Esophagus squamous epithelium (tissue), 5 donors: Measurements from ENCODE around the gene ERAS. TPM values are rescaled to one million over a fixed set of nuclear protein-coding genes. Genes with fewer than 3 reads are reported as not detected.

ENCODE experiments used
- DNase-seq: peaks from one replicate; lab custom pipeline; 2025; lab: John Stamatoyannopoulos, UW
- H3K27ac ChIP-seq, 4 donors: fragments of 200-600 bp; sonication (generic); one replicate each; pipeline ENCODE4 v1.5.1; 2016 to 2019; ENCODE audit warnings: mild to moderate bottlenecking in 1 of 4
- H3K27me3 ChIP-seq, 4 donors: fragments of 200-600 bp; sonication (generic); 1 replicate in 3 of 4; 2 replicates in 1 of 4; pipeline versions ENCODE4 v1.5.1 to v1.6.0; 2017 to 2021; ENCODE audit warnings: antibody characterized with exemption in 1 of 4
- H3K36me3 ChIP-seq, 3 donors: fragments of 200-600 bp; sonication (generic); one replicate each; pipeline ENCODE4 v1.5.1; 2016 to 2019
- H3K4me1 ChIP-seq, 3 donors: fragments of 200-600 bp; sonication (generic); one replicate each; pipeline ENCODE4 v1.5.1; 2017 to 2019
- H3K4me3 ChIP-seq, 4 donors: fragments of 200-600 bp; sonication (generic); 1 replicate in 3 of 4; 2 replicates in 1 of 4; pipeline ENCODE4 v1.5.1; 2016 to 2019; ENCODE audit warnings: mild to moderate bottlenecking in 2 of 4, moderate library complexity in 1 of 4
- H3K9me3 ChIP-seq, 3 donors: fragments of 200-600 bp; sonication (generic); one replicate each; pipeline ENCODE4 v1.5.1; 2016 to 2019
- CTCF ChIP-seq, 6 experiments: fragments of 450-650 bp in 4 of 6; fragments of 200-600 bp in 2 of 6; sonication (generic) in 2 of 6; IDR thresholded peaks; one replicate each; pipeline ENCODE4 v1.5.1; 2016 to 2019; ENCODE audit warnings: antibody characterized with exemption in 6 of 6, mild to moderate bottlenecking in 4 of 6, moderate library complexity in 4 of 6
- POLR2A ChIP-seq, 4 donors: fragments of 450-650 bp; IDR thresholded peaks; one replicate each; pipeline ENCODE4 v1.6.1; 2017; ENCODE audit warnings: antibody characterized with exemption in 4 of 4, mild to moderate bottlenecking in 4 of 4, moderate library complexity in 3 of 4
- WGBS, 2 donors: methylation state at CpG; one replicate each; pipeline ENCODE4 v1.1.5; 2018; 5-methylcytosine and 5-hydroxymethylcytosine counted together
- intact Hi-C: fragments of 100-400 bp; cut with DNase I; formaldehyde crosslinking; loops from one replicate; pipeline ENCODE4 v1.15.0; 2022
- total RNA-seq, 4 donors: library from RNA; depleted of rRNA; stranded (reverse); fragments of >200 nt; gene quantifications; one replicate each; pipeline ENCODE4 v1.1.0, GENCODE V29; 2016
- donor health status: DM: yes; HTN: yes; CAD: no.

ERAS gene
- total RNA-seq, 4 donors from 2014 or later, result not detected

GRCh38 chrX:48802905-48803200, 23.5 kb upstream of the ERAS start:
- Histone ChIP-seq H3K9me3 (no peaks in the 10 kb centered on the region), H3K36me3 (peaks cover 0 to 22% (median 0%) of the 10 kb centered on the region in 3 donors), H3K4me3 (peak overlapping the region; percentile 38 to 69 (median 52)), H3K27me3 (no peaks in the 10 kb centered on the region), H3K27ac (peak overlapping the region; percentile 92 to 98 (median 96)), H3K4me1 (peaks cover 0 to 13% (median 4%) of the 10 kb centered on the region in 3 donors)
- no peak for DNase-seq
- TF ChIP-seq CTCF (IDR thresholded peaks at IDR 0.05) (no peak), POLR2A (IDR thresholded peaks at IDR 0.05) (no peak)
- intact Hi-C loops, result no loop called here
- WGBS, 2 donors, result 0 to 50% methylated on average over 3 to 4 of the region's 4 CpGs

GRCh38 chrX:48806081-48806480, 20.2 kb upstream of the ERAS start:
- Histone ChIP-seq H3K36me3 (peaks cover 0 to 27% (median 0%) of the 10 kb centered on the region in 3 donors), H3K9me3 (no peaks in the 10 kb centered on the region), H3K4me3 (no peak overlapping the region), H3K27me3 (no peaks in the 10 kb centered on the region), H3K27ac (no peak overlapping the region), H3K4me1 (peaks cover 0 to 8% (median 0%) of the 10 kb centered on the region in 3 donors)
- intact Hi-C loops, result no loop called here
- TF ChIP-seq POLR2A (IDR thresholded peaks at IDR 0.05) (no peak), CTCF (IDR thresholded peaks at IDR 0.05) (no peak)
- DNase-seq, result no peak
- WGBS, 2 donors, result 67 to 100% methylated on average over 1 to 4 of the region's 4 CpGs

GRCh38 chrX:48813644-48814043, 12.7 kb upstream of the ERAS start:
- TF ChIP-seq CTCF (IDR thresholded peaks at IDR 0.05) (no peak), POLR2A (IDR thresholded peaks at IDR 0.05) (no peak)
- DNase-seq, result no peak
- intact Hi-C loops, result no loop called here

GRCh38 chrX:48814722-48815121, 11.6 kb upstream of the ERAS start:
- DNase-seq, result no peak
- intact Hi-C loops, result no loop called here
- WGBS, 2 donors, result 60% methylated on average over 1 of the region's 8 CpGs; no CpG with 5 or more reads in 1 of the 2 donors

More at GRCh38 chrX:48813644-48814043, 12.7 kb upstream of the ERAS start:
- no peaks in the 10 kb centered on the region for H3K27me3 ChIP-seq
- no peak overlapping the region for H3K4me3 ChIP-seq
- H3K4me1 ChIP-seq, result no peaks in the 10 kb centered on the region
- 97% methylated on average over 7 of the region's 8 CpGs; no CpG with 5 or more reads in 1 of the 2 donors for WGBS, 2 donors
- H3K36me3 ChIP-seq, result peaks cover 0 to 62% (median 0%) of the 10 kb centered on the region in 3 donors
- no peaks in the 10 kb centered on the region for H3K9me3 ChIP-seq
- no peak overlapping the region for H3K27ac ChIP-seq

GRCh38 chrX:48815266-48815665, 11.0 kb upstream of the ERAS start:
- Histone ChIP-seq H3K4me3 (no peak overlapping the region), H3K27ac (no peak overlapping the region), H3K4me1 (no peaks in the 10 kb centered on the region), H3K36me3 (peaks cover 0 to 75% (median 0%) of the 10 kb centered on the region in 3 donors), H3K9me3 (no peaks in the 10 kb centered on the region), H3K27me3 (no peaks in the 10 kb centered on the region)
- DNase-seq, result no peak
- intact Hi-C loops, result no loop called here
- 100% methylated on average over 1 of the region's 8 CpGs for WGBS, 2 donors
- no peak for TF ChIP-seq CTCF (IDR thresholded peaks at IDR 0.05)
- TF ChIP-seq POLR2A (IDR thresholded peaks at IDR 0.05), result no peak

More at GRCh38 chrX:48814722-48815121, 11.6 kb upstream of the ERAS start:
- Histone ChIP-seq H3K9me3 (no peaks in the 10 kb centered on the region), H3K27ac (no peak overlapping the region), H3K27me3 (no peaks in the 10 kb centered on the region), H3K4me3 (no peak overlapping the region), H3K36me3 (peaks cover 0 to 69% (median 0%) of the 10 kb centered on the region in 3 donors), H3K4me1 (no peaks in the 10 kb centered on the region)
- no peak for TF ChIP-seq POLR2A (IDR thresholded peaks at IDR 0.05)
- TF ChIP-seq CTCF (IDR thresholded peaks at IDR 0.05), result no peak
